ENCODE data around the gene KDF1.

GRCh38 chr1:26921126-26921539, 39.1 kb downstream of the KDF1 start:
- TF ChIP-seq CTCF (conservative IDR thresholded peaks at IDR 0.05; ENCODE audit: low read depth in 2 of 2) (no peak), POLR2AphosphoS5 (IDR thresholded peaks at IDR 0.05; ENCODE audit: low read depth) (no peak), CREB1 (CRISPR knock-in tag; IDR thresholded peaks at IDR 0.05; ENCODE audit: low read depth) (no peak), REST (IDR thresholded peaks at IDR 0.05; ENCODE audit: unreplicated experiment) (no peak), ETS1 (IDR thresholded peaks at IDR 0.05) (no peak), EZH2 (IDR thresholded peaks at IDR 0.05; ENCODE audit: low read depth, unreplicated experiment) (no peak), JUNB (IDR thresholded peaks at IDR 0.05; ENCODE audit: unreplicated experiment) (no peak), EZH2phosphoT487 (IDR thresholded peaks at IDR 0.05; ENCODE audit: unreplicated experiment) (no peak), NANOG (IDR thresholded peaks at IDR 0.05; ENCODE audit: borderline replicate concordance) (no peak), ZNF114 (CRISPR knock-in tag; IDR thresholded peaks at IDR 0.05) (no peak), ZNF462 (CRISPR knock-in tag; IDR thresholded peaks at IDR 0.05) (no peak)
